Choroid plexus epithelial cell (primary cell): ENCODE results near the gene C2orf76.
A peak's percentile ranks its signal among the peaks of the same experiment; 100 is the strongest.

Experiments used
- DNase-seq: peaks from one replicate; pipeline ENCODE4 v3.0.0-alpha.2; 2010; ENCODE audit warnings: low read depth
- H3K4me3 ChIP-seq: 2 replicates; pipeline ENCODE4 v1.5.1; 2011; ENCODE audit warnings: low read depth, mild to moderate bottlenecking, control low read depth, low read length, moderate library complexity
- TF ChIP-seq, protein P1 (sequence below): conservative IDR thresholded peaks from 2 replicates; pipeline ENCODE4 v1.5.1; 2011; ENCODE audit warnings: low read depth, mild to moderate bottlenecking, control low read depth, inconsistent platforms, low read length, moderate library complexity

C2orf76 gene

DNA sequence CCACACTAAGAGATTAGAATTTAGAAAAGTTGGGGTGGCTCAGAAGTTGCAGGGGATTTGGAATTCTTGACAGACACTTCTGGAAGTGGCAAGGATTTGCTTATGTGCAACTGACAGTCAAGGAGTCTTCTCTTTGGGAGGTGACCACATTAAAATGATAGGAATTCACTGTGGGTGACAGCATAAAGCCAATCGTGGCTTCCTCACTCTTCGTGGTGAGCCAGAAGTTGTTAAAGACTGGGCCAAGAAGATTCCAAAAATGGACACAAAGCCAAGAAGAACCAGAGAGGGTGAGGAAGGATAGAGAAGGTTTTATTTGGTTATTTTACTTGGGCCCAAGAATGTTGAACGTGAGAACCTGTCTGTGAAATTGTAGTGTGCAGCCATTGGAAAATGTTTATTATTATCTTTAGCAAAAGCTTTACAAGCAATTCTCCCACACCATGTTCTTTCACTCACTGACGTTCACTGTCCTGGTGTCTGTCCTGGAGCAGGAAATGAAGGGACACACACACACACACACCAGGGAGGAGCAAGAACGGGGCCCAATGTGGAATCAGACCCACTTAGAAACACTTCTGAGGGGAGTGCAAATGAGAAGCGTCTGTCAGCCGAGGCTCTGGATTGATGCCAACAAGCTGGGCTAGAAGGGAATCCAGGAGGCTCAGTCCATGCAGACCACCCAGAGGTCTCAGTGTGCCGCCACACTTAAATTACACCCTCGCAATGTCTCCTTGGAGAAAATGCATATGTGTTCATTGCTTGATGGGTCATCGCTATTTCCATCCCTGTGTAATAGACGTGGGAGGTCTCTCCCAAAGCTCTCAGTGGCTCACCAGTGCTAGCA lies 105.8 kb downstream of the C2orf76 start:
- H3K4me3 ChIP-seq: no peak overlapping the region
- peak; percentile 31 for DNase-seq
- TF ChIP-seq, protein P1, sequence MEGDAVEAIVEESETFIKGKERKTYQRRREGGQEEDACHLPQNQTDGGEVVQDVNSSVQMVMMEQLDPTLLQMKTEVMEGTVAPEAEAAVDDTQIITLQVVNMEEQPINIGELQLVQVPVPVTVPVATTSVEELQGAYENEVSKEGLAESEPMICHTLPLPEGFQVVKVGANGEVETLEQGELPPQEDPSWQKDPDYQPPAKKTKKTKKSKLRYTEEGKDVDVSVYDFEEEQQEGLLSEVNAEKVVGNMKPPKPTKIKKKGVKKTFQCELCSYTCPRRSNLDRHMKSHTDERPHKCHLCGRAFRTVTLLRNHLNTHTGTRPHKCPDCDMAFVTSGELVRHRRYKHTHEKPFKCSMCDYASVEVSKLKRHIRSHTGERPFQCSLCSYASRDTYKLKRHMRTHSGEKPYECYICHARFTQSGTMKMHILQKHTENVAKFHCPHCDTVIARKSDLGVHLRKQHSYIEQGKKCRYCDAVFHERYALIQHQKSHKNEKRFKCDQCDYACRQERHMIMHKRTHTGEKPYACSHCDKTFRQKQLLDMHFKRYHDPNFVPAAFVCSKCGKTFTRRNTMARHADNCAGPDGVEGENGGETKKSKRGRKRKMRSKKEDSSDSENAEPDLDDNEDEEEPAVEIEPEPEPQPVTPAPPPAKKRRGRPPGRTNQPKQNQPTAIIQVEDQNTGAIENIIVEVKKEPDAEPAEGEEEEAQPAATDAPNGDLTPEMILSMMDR: no peak

DNA sequence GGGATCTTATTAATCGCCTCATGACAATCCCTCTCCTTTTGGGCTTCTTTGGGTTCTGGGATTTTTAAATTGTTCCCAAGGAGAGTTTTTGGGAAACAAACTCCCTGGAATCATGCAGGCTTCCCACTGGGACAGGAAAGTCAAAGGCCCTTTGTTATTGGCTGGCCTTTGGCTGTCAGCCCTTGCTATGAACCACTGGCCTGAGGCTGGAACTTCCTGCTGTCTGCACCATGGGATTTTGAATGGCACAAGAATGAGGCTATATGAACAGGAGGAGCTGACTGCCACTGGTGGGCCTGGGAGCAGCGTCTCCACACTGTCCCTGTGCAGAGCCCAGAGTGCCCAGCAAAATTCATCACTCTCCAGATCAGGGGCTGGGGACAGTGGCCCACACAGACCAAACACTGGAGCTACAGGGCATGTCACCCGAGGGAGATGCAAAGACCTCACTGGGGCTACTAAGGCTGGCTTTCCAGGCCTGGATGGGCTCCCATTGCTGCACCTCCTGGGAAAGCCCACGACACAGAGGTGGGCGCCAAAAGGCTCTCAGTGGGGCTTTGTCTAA lies 107.3 kb downstream of the C2orf76 start:
- H3K4me3 ChIP-seq: no peak overlapping the region
- TF ChIP-seq, protein P1: no peak
- DNase-seq: peak; percentile 32

DNA sequence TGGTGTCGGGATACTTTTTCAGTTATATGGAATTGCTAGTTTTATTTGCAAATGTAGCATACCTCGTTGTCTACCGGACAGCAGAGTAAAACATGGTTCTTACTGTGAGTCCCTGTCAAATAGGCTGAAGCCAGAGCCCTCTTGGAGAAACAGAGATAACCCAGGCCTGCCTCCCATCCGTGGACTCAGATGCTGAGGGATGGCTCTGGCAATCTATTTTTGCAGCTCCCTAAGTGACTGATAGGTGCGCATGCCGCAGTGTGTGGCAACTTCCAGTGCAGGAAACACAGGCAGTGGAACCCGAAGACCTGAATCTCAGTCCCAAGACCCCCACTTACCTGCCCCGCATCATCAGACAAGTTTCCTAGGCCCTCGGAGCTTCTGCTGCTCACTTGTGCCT lies 109.4 kb downstream of the C2orf76 start:
- TF ChIP-seq, protein P1: no peak
- no peak for DNase-seq
- H3K4me3 ChIP-seq: no peak overlapping the region

- DNase-seq: no peak
- no peak overlapping the region for H3K4me3 ChIP-seq
- TF ChIP-seq, protein P1: no peak
These were observed 110.1 kb downstream of the C2orf76 start for GRCh38 chr2:119256582-119256921.

DNA sequence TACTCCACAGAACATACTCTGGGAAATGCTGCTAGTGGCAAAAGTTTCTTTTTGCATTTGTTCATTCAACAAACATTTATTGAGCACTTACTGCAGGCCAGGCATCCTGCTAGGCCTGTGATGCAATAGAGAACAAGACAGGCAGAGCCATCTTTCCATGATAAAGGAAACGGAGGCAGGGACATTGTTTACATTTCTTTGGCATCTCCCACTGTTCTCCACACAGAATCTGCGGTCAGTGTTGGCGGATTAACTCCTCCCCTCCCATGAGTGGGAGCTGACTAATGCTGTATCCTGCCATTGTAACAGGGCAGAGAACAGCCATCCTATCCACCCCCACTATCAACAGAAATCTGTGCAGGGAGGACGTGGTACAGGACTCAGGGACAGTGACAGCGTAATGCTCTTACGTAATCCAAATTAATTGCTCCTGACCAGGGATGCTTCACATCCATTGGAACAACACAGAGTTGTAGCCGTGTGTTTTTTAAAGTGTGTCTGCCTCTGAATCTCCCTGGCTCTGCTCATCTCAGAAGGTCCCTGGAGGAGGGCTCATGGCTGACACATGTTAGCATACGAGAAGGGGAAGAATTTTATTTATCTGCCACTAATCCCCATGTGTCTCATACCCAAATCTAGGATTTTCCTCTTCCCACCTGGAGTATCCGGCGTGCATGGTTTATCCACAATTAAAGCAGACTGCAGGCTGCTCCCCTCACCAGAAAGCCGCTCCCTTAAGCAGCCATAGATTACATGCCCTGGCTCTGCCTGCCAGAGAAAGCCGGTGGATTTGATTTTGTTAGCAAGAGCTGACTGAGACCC lies 110.7 kb downstream of the C2orf76 start:
- peak; percentile 97 for DNase-seq
- no peak overlapping the region for H3K4me3 ChIP-seq
- TF ChIP-seq, protein P1: no peak

- no peak for DNase-seq
- no peak overlapping the region for H3K4me3 ChIP-seq
- TF ChIP-seq, protein P1: no peak
These were observed 112.0 kb downstream of the C2orf76 start for GRCh38 chr2:119254601-119255080.
